ENCODE measurements around the gene GPR107. TPM values are rescaled to one million over a fixed set of nuclear protein-coding genes. Genes with fewer than 3 reads are reported as not detected.

Gene GPR107
- total RNA-seq, 4 donors from 2014 or later, result 20.7 to 27.7 (median 25.6) TPM

GRCh38 chr9:130089141-130089540 lies 35.4 kb downstream of the GPR107 start:
- TF ChIP-seq CTCF (IDR thresholded peaks at IDR 0.05; ENCODE audit: low read depth), result no peak

GRCh38 chr9:130090915-130091314 lies 37.2 kb downstream of the GPR107 start:
- no peak for TF ChIP-seq CTCF (IDR thresholded peaks at IDR 0.05; ENCODE audit: low read depth)

- no peak for TF ChIP-seq CTCF (IDR thresholded peaks at IDR 0.05; ENCODE audit: low read depth)
These were observed 39.2 kb downstream of the GPR107 start for GRCh38 chr9:130092910-130093309.

- no peak for TF ChIP-seq CTCF (IDR thresholded peaks at IDR 0.05; ENCODE audit: low read depth)
These were observed 42.2 kb downstream of the GPR107 start for GRCh38 chr9:130095872-130096271.

- TF ChIP-seq CTCF (IDR thresholded peaks at IDR 0.05; ENCODE audit: low read depth), result no peak
These were observed 47.0 kb downstream of the GPR107 start for GRCh38 chr9:130100681-130101080.

- TF ChIP-seq CTCF (IDR thresholded peaks at IDR 0.05; ENCODE audit: low read depth), result no peak
These were observed 48.2 kb downstream of the GPR107 start for GRCh38 chr9:130101915-130102314.

- no peak for TF ChIP-seq CTCF (IDR thresholded peaks at IDR 0.05; ENCODE audit: low read depth)
These were observed 50.9 kb downstream of the GPR107 start for GRCh38 chr9:130104491-130105193.

All from subcutaneous adipose tissue (tissue), 4 donors.